Medulla oblongata (tissue), 1 donor: ENCODE data around the gene MKS1.

Source experiments
- DNase-seq: peaks from one replicate; pipeline ENCODE4 v3.0.0-alpha.2; 2015; ENCODE audit errors: extremely low spot score

The MKS1 gene

GRCh38 chr17:58245428-58246103 lies 26.5 kb upstream of the MKS1 start:
- no peak for DNase-seq

- no peak for DNase-seq
These were observed 25.9 kb upstream of the MKS1 start for GRCh38 chr17:58244963-58245362.

- no peak for DNase-seq
These were observed 23.2 kb upstream of the MKS1 start for GRCh38 chr17:58242171-58242784.

- DNase-seq, result no peak
These were observed 20.9 kb upstream of the MKS1 start for GRCh38 chr17:58239987-58240386.

GRCh38 chr17:58238147-58238634 lies 19.1 kb upstream of the MKS1 start, which contains the start of gene LPO:
TSS of gene LPO (plus strand) at chr17:58238584. CDS start at chr17:58242980, 4,396 bp downstream.
- DNase-seq, result no peak

GRCh38 chr17:58236394-58236793 lies 17.3 kb upstream of the MKS1 start:
- DNase-seq, result no peak

- no peak for DNase-seq
These were observed 16.8 kb upstream of the MKS1 start for GRCh38 chr17:58235821-58236220.

- DNase-seq, result no peak
These were observed 15.5 kb upstream of the MKS1 start for GRCh38 chr17:58234512-58234911.

- DNase-seq, result peak; percentile 21
These were observed 14.5 kb upstream of the MKS1 start for GRCh38 chr17:58233543-58233942.

- peak; percentile 56 for DNase-seq
These were observed 13.7 kb upstream of the MKS1 start for GRCh38 chr17:58232707-58233156.

GRCh38 chr17:58231641-58232040 lies 12.6 kb upstream of the MKS1 start:
- no peak for DNase-seq

GRCh38 chr17:58229881-58230280 lies 10.8 kb upstream of the MKS1 start:
- DNase-seq, result no peak

GRCh38 chr17:58229384-58229783 lies 10.3 kb upstream of the MKS1 start:
- no peak for DNase-seq

GRCh38 chr17:58228679-58229078 lies 9.6 kb upstream of the MKS1 start:
- DNase-seq, result no peak

- no peak for DNase-seq
These were observed 8.7 kb upstream of the MKS1 start for GRCh38 chr17:58227733-58228132.

- no peak for DNase-seq
These were observed 5.3 kb upstream of the MKS1 start for GRCh38 chr17:58224315-58224714.

GRCh38 chr17:58219789-58220183 lies 731 bp upstream of the MKS1 start:
- peak; percentile 19 for DNase-seq

- no peak for DNase-seq
These were observed 1.3 kb downstream of the MKS1 start for GRCh38 chr17:58217766-58218165.

GRCh38 chr17:58215685-58216084 lies 3.4 kb downstream of the MKS1 start:
- DNase-seq, result no peak

GRCh38 chr17:58210922-58211321 lies 8.1 kb downstream of the MKS1 start:
- no peak for DNase-seq

GRCh38 chr17:58208344-58208743 lies 10.7 kb downstream of the MKS1 start:
- no peak for DNase-seq

- DNase-seq, result no peak
These were observed 11.6 kb downstream of the MKS1 start for GRCh38 chr17:58207451-58207850.

GRCh38 chr17:58205936-58206335 lies 13.1 kb downstream of the MKS1 start:
- DNase-seq, result no peak
